ENCODE measurements around the gene HOXA4. TPM values are rescaled to one million over a fixed set of nuclear protein-coding genes. Genes with fewer than 3 reads are reported as not detected.

Gene HOXA4
- total RNA-seq, 1 experiment from 2014 or later, result 9.7 TPM

DNA sequence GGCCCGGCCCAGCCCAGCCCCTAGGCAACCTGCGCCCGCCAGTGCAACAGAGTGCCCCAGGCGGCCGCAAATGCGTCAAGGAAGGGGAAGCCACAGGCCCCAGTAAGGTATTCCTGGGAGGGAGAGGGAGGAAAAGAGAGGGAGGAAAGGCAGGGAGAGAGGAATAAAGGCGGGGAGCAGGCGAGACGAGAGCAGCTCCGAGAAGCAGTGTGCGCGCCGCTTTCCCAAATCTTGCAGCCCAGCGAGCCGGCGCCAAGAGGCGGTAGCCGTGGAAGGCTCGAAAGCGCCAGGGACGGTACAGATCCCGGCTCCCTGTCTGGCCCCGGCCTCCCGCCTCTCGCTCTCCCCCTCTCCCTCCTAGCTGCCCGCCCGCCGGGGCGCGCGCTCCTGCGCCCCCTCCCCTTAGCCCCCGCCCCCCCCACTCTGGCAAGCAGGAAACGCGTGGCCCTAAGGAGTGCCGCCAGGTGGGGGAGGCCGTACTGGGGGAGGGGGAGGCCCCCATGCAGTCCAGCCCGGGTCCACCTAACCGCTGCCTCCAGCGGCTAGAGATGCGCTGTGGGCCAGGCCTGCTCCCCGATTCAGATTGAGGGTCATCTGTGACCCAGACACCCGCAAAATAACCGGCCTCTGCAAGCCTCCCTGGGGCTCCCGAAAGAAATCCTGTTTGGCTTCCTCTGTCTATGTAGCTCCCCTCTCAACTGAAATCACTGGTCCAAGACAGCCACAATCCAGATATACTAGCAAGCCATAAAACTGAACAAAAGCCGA lies 39.3 kb upstream of the HOXA4 start:
- DNase-seq (ENCODE audit: low read depth), result no peak

DNA sequence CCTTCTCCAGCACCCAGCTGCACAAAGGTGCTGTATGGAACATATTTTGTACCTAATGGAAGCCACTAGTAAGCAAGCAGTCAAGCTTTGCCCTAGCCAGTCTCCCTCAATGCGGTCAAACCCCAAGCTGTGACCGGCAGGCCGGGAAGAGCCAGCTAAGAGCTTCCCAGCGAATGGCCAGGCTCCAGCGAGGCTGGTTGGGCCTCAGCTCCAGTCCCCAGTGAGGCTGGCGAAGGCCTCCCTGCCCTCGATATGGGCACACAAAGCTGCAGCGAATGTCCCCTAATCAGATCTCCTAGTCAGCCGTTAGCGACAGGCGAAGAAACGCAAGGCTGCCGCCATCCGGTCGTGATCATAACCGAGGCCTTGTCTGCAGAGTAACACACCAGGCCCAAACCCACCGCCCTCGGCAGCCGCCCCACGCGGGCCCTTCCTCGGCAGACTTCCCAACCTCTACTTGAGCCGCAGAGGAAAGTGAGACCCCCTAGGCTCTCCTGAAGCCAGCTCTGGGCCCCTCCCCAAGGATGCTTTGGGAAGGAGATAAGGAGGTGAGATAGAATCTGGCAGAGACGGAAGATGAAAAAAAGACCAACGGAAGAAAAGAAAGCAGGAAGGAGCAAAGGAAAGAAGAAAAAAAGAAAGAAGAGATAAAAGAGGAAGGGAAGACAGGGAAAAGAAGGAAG lies 37.8 kb upstream of the HOXA4 start:
- no peak for DNase-seq (ENCODE audit: low read depth)

DNA sequence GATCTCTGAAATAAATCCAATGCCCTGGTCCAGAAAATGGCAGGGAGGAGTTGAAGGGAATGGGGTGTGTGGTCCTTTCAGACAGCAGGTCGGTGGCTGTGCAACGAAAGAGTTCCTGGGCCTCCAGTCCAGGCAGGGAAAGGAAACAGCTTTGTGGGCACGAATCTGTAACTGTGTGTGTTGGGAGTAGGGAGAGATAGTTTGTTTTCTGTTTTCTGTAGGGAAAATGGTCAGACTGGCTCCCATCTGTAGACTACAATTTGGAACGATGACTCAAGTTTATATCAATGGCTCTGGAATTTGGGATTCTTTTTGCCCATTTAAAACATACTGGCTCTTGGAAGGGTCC lies 37.3 kb upstream of the HOXA4 start:
- DNase-seq (ENCODE audit: low read depth), result no peak

DNA sequence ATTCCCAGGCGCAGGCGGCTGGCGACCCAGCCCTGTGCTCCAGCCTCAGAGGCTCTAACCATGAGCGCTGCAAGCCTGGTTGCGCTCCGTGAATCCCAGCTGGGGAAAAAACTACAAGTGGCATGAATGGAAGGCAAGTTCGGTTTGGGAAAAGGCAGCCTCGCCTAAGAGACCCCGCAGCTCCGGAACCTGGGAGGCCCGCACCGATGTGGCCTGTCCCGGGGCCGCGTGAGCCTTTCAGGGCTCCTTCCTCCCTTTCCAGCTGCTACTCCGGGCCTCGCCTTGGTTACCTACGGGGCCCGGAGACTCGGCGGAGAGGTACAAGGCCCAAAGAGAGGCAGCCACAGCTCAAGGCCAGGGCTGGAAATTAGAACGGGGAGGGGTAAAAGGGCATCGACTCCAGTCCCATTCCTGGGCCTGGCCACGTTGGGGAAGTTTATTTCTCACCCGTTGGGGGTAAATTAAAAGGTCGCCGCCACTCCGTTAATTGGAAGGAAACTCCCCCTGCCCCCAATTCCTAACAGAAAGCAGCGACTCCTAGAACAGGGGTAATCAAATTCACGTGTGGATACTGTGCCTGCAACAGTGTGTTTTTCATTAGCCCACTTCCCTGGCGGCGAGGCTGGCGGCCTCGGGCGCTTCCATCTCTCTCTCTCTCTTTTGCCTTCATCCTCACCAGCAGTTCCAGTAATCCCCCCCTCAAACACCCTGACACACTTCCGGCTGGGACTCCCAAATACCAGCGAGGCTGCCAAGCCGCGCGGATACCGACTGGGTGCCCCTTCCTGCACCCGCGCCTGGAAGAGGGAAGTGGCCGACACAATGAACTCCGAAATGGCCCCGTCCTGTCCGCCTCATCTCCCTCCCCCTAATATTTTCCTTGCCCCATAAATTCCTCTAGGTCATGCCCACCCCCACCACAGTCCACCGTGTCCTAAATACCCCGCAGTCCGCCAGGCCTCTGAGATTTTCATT lies 36.3 kb upstream of the HOXA4 start:
- DNase-seq (ENCODE audit: low read depth), result no peak

DNA sequence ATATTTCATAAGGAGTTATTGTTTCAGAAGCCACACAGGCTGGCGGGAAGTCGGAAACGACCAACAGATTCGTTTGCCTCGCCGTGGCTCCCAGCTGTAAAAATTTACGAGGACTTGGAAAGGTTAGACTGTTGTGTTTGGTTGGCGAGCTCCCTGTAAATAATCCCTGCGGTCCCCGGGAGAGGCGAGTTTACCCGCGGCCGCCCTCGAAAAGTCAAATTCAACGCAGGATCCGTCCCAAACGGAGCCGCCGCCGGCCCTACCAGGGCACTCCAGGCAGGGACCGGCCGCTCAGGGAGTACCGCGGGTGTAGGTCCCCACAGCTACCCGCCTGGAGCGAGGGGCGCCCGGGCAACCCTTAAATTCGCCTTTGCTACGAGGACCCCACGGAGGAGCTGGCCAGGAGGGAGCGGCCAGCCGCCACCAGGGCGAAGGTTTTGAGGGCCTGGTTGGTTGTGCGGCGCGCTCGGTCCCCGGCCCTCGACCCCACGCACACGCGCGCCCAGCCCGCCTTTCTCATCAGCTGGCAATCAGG lies 35.5 kb upstream of the HOXA4 start:
- DNase-seq (ENCODE audit: low read depth), result no peak

DNA sequence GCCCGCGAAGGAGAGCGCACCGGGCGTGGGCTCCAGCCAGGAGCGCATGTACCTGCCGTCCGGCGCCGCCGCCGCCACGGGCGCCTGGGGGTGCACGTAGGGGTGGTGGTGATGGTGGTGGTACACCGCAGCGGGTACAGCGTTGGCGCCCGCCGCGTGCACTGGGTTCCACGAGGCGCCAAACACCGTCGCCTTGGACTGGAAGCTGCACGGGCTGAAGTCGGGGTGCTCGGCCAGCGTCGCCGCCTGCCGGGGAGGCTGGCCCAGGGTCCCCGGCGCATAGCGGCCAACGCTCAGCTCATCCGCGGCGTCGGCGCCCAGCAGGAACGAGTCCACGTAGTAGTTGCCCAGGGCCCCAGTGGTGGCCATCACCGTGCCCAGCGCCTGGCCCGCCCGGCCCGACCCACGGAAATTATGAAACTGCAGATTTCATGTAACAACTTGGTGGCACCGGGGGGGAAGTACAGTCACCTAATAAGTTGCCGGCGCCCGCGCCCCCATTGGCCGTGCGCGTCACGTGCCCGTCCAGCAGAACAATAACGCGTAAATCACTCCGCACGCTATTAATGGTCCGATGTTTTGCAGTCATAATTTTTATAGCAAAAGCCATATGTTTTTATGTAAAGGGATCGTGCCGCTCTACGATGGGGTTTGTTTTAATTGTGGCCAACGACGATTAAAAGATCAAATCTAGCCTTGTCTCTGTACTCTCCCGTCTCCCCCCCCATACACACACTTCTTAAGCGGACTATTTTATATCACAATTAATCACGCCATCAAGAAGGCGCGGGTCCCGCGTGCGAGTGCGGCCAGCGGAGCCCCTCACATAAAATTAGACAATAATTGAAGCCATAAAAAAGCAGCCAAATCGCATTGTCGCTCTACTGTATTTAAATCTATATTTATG lies 34.8 kb upstream of the HOXA4 start, which contains the start of gene HOXA9:
Gene HOXA9, minus strand, starts transcription at position 449 of the 907 bp plus-strand sequence. Its CDS starts 80 bp downstream, at position 369.
- no peak for DNase-seq (ENCODE audit: low read depth)

DNA sequence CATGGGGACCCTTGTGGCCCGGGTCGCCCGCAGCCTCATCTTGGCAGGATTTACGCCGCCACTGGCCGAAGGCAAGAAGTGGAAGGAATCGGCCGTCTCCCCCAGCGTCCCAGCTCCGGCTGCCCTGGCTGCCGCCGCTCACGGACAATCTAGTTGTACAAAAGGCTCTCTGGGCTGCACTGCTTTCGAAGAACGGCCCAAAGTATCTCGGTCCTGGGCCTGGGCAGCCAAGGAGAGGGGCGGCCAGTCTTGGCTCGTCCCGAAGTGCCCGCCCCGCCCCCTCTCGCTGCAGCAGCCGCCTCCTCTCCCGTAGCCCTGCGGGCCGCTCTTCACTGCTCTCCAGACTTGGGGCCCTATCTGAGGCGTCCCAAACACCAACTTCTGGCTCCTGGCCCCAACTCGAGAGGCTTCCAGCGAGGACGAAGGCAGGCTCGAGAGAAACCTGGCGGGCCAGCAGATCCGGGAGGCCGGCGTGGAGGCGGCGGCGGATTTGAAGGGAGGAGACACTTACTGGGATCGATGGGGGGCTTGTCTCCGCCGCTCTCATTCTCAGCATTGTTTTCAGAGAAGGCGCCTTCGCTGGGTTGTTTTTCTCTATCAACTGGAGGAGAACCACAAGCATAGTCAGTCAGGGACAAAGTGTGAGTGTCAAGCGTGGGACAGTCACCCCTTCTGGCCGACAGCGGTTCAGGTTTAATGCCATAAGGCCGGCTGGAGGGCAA lies 34.0 kb upstream of the HOXA4 start:
- no peak for DNase-seq (ENCODE audit: low read depth)

DNA sequence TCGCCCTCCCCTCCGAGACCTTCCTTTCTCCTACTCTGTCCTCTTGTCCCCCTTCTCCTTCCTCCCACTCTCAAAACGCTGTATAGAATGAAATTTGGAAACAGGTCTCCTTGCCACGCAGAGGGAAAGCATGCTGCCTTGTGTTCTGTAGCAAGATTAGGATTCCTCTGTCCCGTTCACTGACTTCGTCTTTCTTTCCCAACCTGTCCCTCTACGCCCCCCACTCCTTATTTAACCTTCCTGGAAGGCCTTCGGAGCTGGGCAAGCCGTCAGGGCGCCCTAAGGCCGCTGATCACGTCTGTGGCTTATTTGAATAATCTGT lies 33.4 kb upstream of the HOXA4 start:
- no peak for DNase-seq (ENCODE audit: low read depth)

DNA sequence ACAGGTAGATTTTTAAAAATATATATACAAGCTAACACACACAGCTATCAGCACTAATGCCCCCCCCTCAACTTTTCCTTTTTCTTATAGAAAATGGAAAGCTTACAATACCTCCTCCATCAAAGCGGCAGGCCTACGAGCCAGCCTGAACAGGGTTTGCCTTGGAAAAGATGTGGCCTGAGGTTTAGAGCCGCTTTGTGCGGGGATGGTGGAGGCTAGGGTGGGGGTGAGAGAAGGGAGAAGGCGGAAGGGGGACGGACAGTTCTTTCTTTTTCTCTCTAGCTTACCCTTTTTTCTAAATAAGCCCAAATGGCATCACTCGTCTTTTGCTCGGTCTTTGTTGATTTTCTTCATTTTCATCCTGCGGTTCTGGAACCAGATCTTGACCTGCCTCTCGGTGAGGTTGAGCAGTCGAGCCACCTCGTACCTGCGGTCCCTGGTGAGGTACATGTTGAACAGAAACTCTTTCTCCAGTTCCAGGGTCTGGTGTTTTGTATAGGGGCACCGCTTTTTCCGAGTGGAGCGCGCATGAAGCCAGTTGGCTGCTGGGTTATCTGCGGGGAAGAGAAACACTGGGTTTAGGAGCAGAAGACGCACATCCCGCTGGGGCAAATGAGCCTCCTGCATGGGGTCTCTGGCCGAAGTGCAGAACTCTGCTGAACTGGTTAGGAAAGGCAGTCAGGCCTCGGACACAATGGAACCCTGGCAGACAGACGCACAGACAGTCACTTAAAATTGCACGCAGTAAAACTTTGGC lies 32.9 kb upstream of the HOXA4 start:
- DNase-seq (ENCODE audit: low read depth), result no peak

DNA sequence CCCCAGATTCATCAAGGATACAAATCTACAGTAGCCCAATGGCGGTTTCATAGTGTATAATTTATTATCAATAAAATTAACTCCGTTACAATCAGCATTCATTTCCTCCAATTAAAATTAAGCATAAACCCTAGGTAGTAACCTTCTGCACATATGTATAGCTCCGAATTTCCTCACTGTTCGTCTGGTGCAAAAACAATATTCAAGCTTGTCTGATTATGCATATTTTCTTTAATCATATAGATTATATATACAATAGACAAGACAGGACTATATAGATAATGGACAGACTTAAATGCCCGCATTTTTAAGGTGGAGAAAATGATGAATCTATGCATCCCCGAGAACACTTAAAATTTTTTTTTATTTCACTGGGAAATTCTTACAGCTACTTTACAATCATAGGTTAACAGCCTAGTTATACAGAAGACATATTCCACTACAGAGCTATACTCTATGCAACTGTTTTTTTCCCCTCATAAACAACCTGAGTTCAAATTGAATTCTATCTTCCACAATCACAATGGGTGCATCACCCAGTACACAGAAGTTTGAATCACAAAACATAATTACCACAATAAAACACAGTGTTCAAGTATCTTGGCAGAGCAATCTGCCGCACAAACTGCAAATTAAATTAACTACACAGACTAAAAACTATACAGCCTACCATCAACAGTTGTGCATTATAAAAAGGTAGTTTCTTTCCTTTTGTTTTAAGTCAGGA lies 32.2 kb upstream of the HOXA4 start:
- DNase-seq (ENCODE audit: low read depth), result no peak

DNA sequence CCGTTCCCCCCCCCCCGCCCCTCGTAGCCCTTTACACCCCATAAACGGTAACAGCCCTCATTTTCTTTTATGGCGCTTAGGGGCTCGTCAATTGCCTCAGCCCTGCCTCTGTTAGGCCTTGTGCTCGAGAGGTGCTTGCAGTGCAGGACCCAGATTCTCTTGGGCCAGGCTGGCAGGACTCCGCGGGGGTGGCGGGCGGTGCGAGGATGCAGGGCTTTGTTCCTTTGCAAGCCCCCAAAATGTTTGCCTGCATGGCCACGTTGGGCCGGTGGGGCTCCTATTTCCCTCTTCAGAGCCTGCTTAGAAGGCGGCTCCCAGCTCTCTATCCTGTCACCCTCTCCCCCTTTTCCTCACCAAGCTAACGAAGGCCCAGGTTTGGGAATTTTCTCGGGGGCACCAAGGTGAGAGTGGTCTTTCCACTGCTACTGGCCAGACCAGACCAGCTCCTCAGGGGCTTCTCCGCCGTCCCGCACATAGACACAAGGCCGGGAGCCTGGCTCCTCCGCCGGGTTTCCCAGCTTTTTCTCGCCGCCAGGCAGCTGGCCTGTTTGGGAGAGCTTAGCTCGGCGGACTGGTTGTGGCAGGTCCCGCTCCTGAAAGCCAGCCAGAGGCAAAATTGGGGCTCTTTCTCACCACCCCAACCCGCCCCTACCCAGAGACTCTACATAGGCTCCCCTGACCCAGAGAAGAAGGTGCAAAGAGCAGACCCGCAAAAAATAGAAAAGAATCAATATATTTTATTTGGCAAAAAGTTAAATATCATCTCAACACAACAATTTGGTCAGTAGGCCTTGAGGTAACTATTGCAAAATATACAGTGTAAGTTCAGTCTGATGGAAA lies 31.4 kb upstream of the HOXA4 start:
- DNase-seq (ENCODE audit: low read depth), result no peak

DNA sequence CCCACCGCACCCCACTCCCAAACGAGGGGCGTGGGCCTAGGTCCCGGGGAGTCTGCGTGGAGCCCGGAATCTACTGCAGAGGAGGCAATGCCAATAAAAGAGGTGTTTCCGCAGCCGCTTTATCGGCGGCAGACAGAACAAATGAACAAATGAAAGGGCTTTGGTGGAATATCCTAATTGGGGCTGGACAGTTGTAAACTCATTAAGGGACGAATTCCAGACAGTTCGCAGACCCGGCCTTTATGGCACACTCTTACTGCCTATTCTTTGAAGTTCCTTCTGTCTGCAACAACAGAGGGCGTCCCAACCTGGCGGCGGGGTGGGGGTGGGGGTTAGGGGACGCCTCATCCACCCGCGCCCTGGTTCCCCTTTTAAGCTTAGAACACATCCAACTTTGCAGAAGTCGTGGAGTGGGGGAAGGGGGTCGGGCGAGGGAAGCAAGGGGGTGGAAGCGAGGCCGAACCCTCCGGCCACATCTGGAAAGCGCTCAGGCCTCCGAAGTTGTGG lies 30.7 kb upstream of the HOXA4 start:
- DNase-seq (ENCODE audit: low read depth), result no peak

DNA sequence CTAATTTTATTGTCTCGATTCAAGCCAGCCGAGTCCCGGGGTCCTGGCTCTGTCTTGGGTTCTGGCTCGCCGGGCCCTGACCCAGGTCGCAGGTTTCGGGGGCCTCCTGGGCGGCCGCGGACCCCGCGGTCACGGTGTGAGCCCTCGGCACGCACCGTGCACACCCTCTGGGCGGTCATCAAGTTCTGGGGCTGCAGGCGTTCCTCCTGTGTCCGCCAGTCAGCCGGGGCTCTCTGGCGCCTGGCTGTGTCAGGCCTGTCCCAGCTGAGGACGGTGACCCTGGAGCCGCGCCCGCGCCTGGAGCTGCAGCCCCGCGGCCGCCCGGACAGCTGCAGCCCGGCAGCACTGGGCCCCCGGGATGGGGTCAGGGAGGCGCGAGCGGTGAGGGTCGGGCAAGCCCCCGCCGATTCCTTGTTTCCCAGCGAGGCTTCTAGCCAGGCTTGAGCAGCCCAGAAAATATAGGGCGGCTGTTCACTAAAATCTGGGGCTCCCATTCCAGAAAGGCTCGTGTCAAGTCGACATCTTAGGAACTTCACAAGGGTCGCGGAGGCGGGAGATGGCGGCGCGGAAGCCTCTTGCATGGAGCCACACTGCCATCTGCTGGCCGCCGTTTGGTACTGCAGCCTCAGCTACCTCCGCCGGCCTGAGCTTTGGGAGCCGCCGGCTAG lies 30.1 kb upstream of the HOXA4 start:
- DNase-seq (ENCODE audit: low read depth), result peak; percentile 80

DNA sequence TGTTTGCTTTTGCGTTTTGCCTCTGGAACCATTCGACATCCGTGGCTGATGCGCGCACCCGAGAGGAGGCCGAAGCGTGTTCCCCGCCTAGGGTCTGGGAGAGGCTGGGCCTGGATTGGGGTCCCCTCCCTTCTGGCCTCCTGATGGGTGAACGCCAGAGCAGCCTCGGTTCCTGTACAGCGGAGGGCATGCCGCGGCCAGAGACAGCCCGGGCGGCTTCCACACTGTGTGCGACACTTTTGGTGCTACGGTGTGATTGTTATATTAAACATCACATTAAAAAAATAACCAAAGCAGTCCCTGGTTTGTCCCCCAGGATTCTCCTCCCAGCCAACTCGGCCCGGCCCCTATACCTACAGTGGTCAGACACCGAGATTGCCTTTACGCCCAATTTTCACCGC lies 29.6 kb upstream of the HOXA4 start:
- DNase-seq (ENCODE audit: low read depth), result no peak

DNA sequence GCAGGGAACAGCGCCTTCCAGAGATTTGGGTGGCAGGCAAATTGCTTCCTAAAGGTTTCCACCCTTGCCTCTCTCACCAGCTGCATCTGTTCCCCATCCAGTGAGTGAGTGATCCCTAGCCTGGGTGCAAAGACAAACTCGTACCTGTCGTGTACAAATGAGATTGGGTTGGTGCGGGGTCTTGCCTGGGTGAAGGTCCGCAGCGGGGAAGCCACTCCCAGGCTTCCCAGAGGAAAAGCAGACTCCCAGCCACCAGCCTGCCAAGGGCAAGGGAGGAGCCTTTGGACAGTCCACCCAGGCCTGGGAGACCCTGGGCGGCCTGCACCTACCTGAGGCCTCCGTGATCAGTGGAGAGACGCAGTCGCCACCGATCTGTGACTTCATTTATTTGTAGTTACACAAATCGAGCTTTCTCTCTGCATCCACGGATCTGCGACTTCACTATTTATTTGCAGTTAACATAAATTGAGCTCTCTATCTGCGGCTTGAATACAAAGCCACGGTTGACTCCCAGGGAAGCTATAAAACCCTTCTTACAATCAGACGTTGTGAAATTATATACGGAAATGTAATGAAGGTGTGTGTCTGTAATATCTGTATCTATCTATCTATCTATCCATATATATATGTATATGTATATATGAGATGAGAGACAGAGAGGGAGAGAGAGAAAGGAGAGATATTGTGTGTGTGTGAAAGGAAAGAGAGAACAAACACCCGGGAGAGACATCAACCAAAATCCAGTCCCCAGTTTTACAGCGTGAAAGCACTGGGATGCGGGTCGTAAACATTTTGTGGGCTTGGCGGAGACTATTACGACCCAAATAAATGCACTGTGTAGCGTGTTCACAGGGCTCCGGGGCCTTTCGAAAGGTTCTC lies 28.9 kb upstream of the HOXA4 start:
- no peak for DNase-seq (ENCODE audit: low read depth)

All from RPMI7951 (cell line).